ENCODE measurements around the gene CMKLR1.

GRCh38 chr12:108352591-108352990 lies 13.5 kb upstream of the CMKLR1 start:
- TF ChIP-seq CTCF (IDR thresholded peaks at IDR 0.05; ENCODE audit: insufficient read depth, low read depth, low read length): no peak
- TF ChIP-seq EZH2 (IDR thresholded peaks at IDR 0.05; ENCODE audit: insufficient read depth, low read length): no peak
